Epidermal melanocyte (primary cell): Measurements from ENCODE around the gene LRRN3.

Source experiments
- DNase-seq: peaks from one replicate; pipeline ENCODE4 v3.0.0; 2011; ENCODE audit warnings: low spot score; ENCODE audit not compliant: insufficient read length

The LRRN3 gene

DNA sequence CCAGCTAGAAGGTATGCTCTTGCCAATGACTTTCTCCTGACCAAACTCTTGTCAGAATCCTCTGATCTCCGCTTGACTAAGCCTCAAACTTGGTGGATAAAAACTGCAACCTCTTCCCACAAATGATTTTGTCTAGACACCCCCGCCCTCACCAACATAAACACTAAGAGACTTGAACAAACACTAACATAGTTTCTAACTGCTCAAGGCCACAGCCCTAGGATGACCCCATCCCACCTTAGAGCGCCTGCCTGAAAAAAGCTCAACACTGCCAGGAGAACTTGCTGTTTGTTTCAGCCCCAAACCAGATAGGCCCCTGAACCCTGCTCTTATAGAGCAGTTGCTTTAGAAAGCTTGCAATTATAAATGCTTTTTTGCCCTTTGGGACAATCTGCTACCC lies 71.8 kb downstream of the LRRN3 start:
- DNase-seq, result no peak

DNA sequence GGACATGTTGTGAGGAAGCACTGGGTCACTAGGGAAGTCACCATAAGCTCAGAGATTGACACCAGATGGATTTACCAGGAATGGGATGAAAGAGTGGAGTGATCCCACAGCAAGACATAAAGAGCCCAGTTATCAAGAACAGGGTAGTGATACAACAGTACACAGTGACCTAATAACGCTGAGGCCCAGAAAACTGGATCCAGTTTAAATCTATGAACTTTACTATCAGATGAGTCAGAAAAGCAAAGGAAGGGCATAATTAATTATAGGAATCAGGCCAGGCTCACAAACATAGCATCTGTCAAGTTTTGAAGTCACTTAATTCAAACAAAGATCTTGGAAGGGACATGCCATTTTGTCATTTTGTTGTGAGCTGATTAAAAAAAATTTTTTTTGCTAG lies 73.5 kb downstream of the LRRN3 start:
- no peak for DNase-seq

DNA sequence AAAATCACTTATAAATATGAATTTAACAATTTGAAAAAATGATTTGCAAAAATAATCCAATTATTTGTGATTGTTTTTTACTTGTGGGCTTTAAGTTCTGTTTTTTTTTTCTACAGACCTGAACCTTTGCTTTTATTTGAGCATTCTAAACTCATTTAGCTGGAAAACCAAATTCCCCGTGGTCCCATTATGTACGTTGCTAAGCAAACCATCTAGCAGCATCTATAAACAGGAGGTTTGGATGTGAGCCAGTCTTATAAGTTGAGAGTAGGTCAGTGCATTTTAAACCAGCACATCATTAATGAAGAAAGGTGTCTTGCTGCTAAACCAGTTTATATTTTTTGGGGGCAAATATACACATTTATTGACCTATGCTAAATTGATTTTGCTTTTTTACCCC lies 77.3 kb downstream of the LRRN3 start:
- DNase-seq, result no peak

DNA sequence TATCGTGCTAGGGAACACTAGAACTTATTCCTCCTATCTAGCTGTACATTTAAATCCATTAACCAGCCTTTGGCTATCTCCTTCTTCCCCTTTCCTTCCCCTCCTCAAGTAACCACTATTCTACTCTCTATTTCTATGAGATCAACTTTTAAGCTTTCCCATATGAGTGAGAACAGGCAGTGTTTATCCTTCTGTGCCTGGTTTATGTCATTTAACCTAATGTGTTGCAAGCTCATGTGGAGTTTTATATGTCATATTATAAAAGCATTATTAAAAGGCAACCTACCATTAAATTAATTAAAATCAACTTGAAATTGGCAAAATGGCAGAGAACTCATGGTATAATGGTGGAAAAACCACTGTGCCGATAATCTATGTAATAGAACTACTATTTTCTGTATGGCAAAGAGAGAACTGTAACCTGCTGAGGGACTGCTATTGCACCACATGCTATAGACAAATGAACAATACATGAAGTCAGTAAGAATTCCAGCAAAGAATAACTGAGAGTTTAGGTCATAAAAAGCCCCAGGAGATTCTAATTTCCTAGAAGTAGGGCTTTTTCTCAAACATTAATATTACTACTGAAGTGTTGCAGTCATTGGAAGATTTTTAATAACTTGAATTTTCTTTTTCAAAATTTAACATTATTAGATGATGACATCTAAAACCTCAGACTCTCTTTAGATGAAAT lies 81.8 kb downstream of the LRRN3 start:
- DNase-seq, result no peak

DNA sequence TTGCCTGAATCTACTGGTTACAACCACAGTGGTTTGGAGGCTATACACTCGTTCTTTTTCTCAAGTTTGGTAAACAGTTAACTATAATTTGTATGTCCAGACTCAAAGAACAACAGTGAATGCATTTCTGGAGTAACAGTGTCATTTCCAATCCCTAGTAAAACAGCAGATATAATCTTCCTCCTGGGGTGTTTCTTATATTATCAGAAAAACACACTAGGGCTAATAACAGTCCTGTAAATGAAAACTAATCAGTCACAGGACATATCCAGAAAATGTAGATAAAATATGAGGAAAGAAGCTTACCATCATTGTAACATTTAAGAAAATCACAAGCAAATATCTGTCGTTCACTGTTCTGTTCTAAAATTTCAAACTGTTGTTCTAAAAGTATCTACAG lies 82.6 kb downstream of the LRRN3 start:
- no peak for DNase-seq

DNA sequence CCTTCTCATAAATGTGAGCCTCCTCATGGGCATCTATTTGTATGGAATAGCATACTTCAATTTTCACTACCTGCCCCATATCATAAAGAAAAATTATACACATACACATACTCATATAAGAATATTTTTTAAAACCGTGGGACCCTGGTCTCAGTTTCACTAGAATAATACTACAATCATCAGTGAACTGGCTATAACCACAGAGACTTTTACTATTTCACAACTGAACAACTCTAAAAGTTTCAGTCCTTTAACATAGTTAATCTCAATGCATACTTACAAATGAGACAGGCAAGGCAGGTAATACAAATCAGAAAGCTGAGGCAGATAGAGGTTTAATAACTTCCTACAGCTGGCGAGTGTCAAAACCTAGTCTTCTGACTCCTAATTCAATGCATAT lies 83.1 kb downstream of the LRRN3 start:
- DNase-seq, result no peak

DNA sequence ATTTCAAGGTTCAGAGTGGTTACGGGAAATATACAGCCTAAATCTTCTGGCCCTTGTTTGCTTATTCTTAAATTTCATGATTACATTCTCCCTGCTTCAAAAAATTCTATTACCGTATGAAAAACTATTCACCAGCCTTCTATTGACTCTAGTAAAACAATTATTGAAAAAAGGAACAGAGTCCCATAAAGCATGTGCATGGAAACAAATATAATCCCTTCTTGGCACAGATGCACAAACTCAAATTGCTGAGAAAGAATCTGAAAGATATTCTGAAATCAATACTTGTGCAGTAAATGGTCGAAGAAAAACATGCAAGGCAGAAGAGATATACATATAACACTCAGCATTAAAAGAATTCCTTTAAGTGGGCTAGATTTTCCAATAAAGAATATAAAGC lies 83.6 kb downstream of the LRRN3 start:
- DNase-seq, result no peak
